Measurements from ENCODE around the gene CNTFR.

The CNTFR gene

DNA sequence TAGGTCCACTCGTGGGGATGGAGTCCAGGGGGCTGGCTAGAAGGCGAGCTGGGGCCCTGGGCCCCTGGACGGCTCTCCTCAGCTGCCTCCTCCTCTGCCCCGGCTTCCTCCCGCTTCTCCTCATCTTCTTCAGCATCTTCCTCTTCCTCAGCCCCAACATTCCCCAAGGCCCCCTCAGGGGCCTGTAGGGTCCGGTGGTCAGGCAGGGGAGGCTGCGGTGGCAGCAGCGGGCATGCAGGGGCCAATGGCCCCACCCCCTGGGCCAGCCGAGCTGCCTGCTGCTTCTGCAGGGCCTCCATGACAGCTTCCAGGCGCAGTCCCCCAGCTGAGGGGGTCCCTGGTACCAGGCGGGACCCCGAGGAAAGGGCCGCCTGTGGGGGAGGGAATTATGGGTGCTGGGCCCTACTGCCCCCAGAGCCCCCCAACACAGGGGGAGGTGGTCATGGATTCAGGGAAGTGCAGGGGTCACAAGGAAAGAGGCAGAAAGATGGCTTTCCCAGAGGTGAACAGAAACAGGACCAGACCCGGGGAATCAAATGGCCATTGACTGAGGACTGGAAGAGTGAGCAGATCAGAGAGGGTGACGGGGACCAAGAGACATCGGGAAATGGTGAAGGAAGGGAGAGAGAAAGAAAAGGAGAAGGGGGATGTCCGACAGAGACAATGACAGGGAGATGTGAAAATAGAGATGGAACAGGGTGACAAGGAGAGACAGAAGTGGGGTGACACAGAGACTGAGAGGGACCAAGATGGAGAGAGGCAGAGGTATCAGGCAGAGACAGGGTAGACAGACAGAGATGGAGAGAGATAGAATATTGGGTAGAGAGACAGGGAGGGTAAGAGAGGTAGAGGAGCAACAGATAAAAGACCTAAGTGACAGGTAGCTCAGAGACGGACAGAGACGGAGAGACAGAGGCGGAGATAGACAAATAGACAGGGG lies 38.5 kb upstream of the CNTFR start:
- no peak for DNase-seq (ENCODE audit: low read depth)
- TF ChIP-seq, protein P1, sequence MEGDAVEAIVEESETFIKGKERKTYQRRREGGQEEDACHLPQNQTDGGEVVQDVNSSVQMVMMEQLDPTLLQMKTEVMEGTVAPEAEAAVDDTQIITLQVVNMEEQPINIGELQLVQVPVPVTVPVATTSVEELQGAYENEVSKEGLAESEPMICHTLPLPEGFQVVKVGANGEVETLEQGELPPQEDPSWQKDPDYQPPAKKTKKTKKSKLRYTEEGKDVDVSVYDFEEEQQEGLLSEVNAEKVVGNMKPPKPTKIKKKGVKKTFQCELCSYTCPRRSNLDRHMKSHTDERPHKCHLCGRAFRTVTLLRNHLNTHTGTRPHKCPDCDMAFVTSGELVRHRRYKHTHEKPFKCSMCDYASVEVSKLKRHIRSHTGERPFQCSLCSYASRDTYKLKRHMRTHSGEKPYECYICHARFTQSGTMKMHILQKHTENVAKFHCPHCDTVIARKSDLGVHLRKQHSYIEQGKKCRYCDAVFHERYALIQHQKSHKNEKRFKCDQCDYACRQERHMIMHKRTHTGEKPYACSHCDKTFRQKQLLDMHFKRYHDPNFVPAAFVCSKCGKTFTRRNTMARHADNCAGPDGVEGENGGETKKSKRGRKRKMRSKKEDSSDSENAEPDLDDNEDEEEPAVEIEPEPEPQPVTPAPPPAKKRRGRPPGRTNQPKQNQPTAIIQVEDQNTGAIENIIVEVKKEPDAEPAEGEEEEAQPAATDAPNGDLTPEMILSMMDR (IDR thresholded peaks at IDR 0.05; ENCODE audit: control insufficient read depth, insufficient read depth, low read depth, low read length, missing control alignments) = no peak
- no peak overlapping the region; the same call in 1 of the 2 replicates for H3K4me3 ChIP-seq (ENCODE audit: control insufficient read depth, low read depth, low read length)

DNA sequence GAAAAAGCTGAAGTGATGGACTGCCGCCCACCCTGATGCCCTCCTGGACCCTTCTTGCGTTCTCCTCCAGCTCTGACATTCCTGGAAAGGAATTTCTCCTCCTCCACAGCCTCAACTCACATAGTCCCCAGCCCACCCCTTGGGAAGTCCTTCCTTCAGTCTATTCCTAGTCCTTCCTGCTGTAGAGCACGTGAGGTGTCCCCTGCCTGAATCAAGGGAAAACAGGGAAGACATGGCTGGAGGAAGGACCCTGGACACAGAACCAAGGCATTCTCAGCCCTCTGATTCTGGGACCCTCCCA lies 35.6 kb upstream of the CNTFR start:
- no peak overlapping the region for H3K4me3 ChIP-seq (ENCODE audit: control insufficient read depth, low read depth, low read length)
- no peak for DNase-seq (ENCODE audit: low read depth)
- TF ChIP-seq, protein P1 (IDR thresholded peaks at IDR 0.05; ENCODE audit: control insufficient read depth, insufficient read depth, low read depth, low read length, missing control alignments) = no peak

DNA sequence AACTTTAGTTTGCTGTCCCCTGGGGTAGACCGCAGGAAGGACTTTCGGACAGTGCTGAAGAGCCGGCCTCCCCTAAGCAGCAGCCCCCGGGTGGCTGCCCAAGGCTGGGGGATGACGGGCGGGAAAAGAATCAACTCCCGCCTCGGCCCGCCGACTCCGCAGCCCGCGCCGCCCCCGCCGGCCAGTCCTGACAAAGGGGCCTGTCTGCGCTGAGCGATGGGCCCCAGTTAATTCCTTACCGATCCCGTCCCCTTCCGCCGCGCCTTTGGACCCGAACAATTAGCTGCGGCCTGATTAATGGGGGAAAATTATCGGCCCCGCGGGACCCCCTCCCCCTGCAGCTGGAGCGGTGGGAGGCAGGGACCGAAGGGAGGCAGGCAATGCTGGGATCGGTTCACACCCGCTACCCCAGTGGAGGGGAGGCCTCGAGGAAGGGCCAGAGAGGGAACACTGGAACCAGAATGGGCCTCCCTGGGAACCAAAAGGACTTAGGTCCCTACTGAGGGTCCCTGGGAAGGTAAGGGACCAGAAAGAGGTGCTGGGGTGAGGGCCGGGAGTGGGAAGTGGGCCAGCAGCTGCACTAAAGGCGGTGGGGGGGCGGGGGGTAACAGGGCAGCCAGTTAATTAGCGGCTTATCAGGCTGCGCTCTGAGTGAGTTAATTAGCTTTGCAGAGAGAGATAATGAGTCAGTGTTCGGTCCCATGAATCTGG lies 35.1 kb upstream of the CNTFR start:
- TF ChIP-seq, protein P1 (IDR thresholded peaks at IDR 0.05; ENCODE audit: control insufficient read depth, insufficient read depth, low read depth, low read length, missing control alignments) = no peak

DNA sequence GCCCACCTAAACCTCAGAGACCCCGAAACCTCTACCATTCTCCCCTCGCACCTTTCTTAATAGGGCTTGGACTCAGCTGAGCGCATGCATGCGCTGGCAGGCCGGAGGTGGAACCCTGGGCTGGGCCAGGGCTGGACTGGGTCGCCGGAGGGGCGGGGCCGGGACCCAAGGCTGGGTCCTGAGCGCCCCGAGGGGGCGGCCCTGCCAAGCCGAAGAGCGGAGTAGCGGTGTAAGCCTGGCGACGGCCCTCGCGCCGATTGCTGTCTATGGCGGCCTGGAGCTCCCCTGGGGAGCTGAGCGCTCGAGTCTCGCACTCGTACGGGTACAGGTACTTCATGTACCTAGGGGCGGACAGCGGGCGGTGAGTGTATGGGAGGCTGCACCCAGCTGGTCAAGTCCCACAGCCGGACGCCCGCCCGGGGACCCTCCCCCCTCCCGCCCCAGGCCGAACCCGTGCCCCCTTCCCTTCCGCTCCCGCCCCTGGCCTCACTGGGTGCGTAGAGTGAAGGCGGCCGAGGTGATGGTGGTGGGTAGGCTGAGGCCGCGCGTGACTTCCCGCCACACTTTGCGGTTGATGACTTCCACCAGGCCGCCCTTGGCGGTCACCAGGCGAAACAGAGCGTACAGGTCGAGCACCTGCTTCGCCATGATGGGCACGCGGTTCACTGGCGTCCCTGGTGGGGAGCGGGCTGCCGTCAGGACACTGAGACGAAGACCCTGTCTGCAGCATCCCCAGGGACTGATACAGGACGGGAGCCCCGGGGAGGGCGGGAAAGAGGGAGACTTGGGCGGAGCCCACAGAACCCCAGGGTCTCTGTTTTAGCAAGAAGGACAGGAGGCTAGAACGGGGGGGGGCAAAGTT lies 34.1 kb upstream of the CNTFR start:
- TF ChIP-seq, protein P1 (IDR thresholded peaks at IDR 0.05; ENCODE audit: control insufficient read depth, insufficient read depth, low read depth, low read length, missing control alignments) = no peak
- no peak overlapping the region for H3K4me3 ChIP-seq (ENCODE audit: control insufficient read depth, low read depth, low read length)
- DNase-seq (ENCODE audit: low read depth) = no peak

More for the DNA sequence above, 35.1 kb upstream of the CNTFR start:
- H3K4me3 ChIP-seq (ENCODE audit: control insufficient read depth, low read depth, low read length) = no peak overlapping the region
- DNase-seq (ENCODE audit: low read depth) = no peak

DNA sequence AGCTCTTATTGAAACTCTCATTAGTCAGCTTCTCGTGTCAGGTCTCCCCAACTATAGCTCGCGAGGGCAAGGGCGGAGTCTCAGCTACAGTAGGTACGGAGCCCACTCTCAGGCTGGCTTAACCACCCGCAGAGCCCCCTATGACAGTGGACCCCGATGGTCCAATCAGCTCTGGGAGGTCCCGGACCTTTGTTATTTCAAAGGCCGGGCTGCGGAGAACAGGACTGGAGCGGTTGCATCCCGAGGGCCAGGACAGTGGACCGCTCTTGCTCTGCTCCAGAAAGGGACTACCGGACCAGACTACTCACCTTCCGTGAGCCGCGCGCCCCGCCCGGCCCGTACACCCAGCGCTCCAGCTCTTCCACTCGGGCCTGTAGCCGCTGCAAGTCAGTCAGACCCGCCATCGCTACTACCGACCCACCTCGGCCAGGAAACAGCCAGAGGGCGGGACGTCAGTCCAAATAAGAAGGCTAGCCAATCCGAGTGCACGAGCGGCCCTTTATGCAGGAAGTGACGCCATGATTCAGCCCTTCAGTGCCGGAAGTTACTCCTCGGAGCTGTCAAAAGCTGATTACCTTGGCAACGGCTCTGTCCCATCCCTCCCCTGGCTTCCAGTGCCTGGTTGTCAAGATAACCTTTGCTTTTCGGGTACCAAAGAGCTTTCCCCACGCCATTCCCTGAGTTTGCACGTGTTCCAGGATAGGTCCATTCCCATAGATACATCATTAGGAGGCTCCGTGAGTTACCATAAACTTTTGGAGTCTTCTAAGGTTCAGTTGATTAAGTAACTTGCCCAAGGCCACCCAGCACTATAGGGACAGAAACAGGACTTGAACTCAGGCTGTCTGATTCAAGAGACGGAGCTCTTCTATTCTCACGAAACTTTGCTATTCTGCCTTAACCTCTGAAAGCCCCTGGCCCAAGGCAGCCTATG lies 30.8 kb upstream of the CNTFR start, which contains the start of gene DCTN3:
TSS of gene DCTN3 (minus strand) at position 435 of the 934 bp plus-strand sequence. CDS start at position 404, 31 bp downstream.
- DNase-seq (ENCODE audit: low read depth) = peak; percentile 81
- TF ChIP-seq, protein P1 (IDR thresholded peaks at IDR 0.05; ENCODE audit: control insufficient read depth, insufficient read depth, low read depth, low read length, missing control alignments) = no peak
- peak within 1 kb of the TSS; percentile 82 for H3K4me3 ChIP-seq (ENCODE audit: control insufficient read depth, low read depth, low read length)

All from AG09309 (cell line).